ENCODE data around the gene VKORC1. TPM values are rescaled to one million over a fixed set of nuclear protein-coding genes. Genes with fewer than 3 reads are reported as not detected.

The VKORC1 gene
- total and polyA plus RNA-seq, 4 donors: 29.9 to 519 (median 263) TPM

- Histone ChIP-seq H3K4me1 (ENCODE audit: control insufficient read depth in 4 of 4, insufficient read depth in 4 of 4, low read length in 3 of 4) (peaks cover 0 to 18% (median 5%) of the 10 kb centered on the region in 4 donors), H3K9me3 (ENCODE audit: control insufficient read depth in 4 of 4, low read length in 3 of 4) (no peaks in the 10 kb centered on the region), H3K27me3 (ENCODE audit: control insufficient read depth in 4 of 4, insufficient read depth in 4 of 4, low read length in 3 of 4) (no peaks in the 10 kb centered on the region), H3K27ac (ENCODE audit: low read depth in 1 of 2, low read length in 2 of 2) (peak overlapping the region in 1 of 2 donors; percentile 74), H3K36me3 (ENCODE audit: control insufficient read depth in 4 of 4, insufficient read depth in 3 of 4, low read depth in 1 of 4, low read length in 3 of 4) (peaks cover 8 to 25% (median 11%) of the 10 kb centered on the region in 4 donors), H3K4me3 (ENCODE audit: low read depth in 1 of 3, low read length in 3 of 3) (no peak overlapping the region), H3K9ac (ENCODE audit: low read depth in 1 of 2, low read length in 2 of 2) (no peak overlapping the region)
- no peak for DNase-seq (ENCODE audit: low spot score)
- TF ChIP-seq, protein P1, sequence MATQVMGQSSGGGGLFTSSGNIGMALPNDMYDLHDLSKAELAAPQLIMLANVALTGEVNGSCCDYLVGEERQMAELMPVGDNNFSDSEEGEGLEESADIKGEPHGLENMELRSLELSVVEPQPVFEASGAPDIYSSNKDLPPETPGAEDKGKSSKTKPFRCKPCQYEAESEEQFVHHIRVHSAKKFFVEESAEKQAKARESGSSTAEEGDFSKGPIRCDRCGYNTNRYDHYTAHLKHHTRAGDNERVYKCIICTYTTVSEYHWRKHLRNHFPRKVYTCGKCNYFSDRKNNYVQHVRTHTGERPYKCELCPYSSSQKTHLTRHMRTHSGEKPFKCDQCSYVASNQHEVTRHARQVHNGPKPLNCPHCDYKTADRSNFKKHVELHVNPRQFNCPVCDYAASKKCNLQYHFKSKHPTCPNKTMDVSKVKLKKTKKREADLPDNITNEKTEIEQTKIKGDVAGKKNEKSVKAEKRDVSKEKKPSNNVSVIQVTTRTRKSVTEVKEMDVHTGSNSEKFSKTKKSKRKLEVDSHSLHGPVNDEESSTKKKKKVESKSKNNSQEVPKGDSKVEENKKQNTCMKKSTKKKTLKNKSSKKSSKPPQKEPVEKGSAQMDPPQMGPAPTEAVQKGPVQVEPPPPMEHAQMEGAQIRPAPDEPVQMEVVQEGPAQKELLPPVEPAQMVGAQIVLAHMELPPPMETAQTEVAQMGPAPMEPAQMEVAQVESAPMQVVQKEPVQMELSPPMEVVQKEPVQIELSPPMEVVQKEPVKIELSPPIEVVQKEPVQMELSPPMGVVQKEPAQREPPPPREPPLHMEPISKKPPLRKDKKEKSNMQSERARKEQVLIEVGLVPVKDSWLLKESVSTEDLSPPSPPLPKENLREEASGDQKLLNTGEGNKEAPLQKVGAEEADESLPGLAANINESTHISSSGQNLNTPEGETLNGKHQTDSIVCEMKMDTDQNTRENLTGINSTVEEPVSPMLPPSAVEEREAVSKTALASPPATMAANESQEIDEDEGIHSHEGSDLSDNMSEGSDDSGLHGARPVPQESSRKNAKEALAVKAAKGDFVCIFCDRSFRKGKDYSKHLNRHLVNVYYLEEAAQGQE (IDR thresholded peaks at IDR 0.05): no peak
- TF ChIP-seq ATF3 (IDR thresholded peaks at IDR 0.05) (no peak), TAF1 (conservative IDR thresholded peaks at IDR 0.05) (no peak), RAD21 (IDR thresholded peaks at IDR 0.05) (no peak), HNF4A (conservative IDR thresholded peaks at IDR 0.05) (no peak), NR2F2 (IDR thresholded peaks at IDR 0.05) (no peak), CTCF (IDR thresholded peaks at IDR 0.05; ENCODE audit: low read depth, low read length, missing input control) (no peak)
- 70% methylated on average over 5 of the region's 5 CpGs for WGBS
Measured at GRCh38 chr16:31134091-31134571, 39.5 kb upstream of the VKORC1 start.

- Histone ChIP-seq H3K9ac (ENCODE audit: low read depth in 1 of 2, low read length in 2 of 2) (no peak overlapping the region), H3K4me3 (ENCODE audit: low read depth in 1 of 3, low read length in 3 of 3) (no peak overlapping the region), H3K36me3 (ENCODE audit: control insufficient read depth in 4 of 4, insufficient read depth in 3 of 4, low read depth in 1 of 4, low read length in 3 of 4) (peaks cover 8 to 30% (median 11%) of the 10 kb centered on the region in 4 donors), H3K27me3 (ENCODE audit: control insufficient read depth in 4 of 4, insufficient read depth in 4 of 4, low read length in 3 of 4) (no peaks in the 10 kb centered on the region), H3K27ac (ENCODE audit: low read depth in 1 of 2, low read length in 2 of 2) (no peak overlapping the region), H3K9me3 (ENCODE audit: control insufficient read depth in 4 of 4, low read length in 3 of 4) (no peaks in the 10 kb centered on the region), H3K4me1 (ENCODE audit: control insufficient read depth in 4 of 4, insufficient read depth in 4 of 4, low read length in 3 of 4) (peaks cover 0 to 18% (median 5%) of the 10 kb centered on the region in 4 donors)
- WGBS: 91% methylated on average over 6 of the region's 6 CpGs
- DNase-seq (ENCODE audit: low spot score): no peak
- TF ChIP-seq YY1 (IDR thresholded peaks at IDR 0.05) (no peak), CTCF (IDR thresholded peaks at IDR 0.05; ENCODE audit: low read depth, low read length, missing input control) (no peak), GABPA (IDR thresholded peaks at IDR 0.05 in 1 of 2, conservative IDR thresholded peaks at IDR 0.05 in 1 of 2) (no peak), SP1 (IDR thresholded peaks at IDR 0.05) (no peak), JUND (IDR thresholded peaks at IDR 0.05) (no peak), HNF4G (IDR thresholded peaks at IDR 0.05) (no peak), ATF3 (IDR thresholded peaks at IDR 0.05) (no peak), RXRA (IDR thresholded peaks at IDR 0.05) (no peak), NR2F2 (IDR thresholded peaks at IDR 0.05) (no peak), MAX (IDR thresholded peaks at IDR 0.05) (no peak), FOXA1 (IDR thresholded peaks at IDR 0.05) (no peak), EGR1 (IDR thresholded peaks at IDR 0.05; ENCODE audit: low read depth in 2 of 2) (no peak), FOXA2 (IDR thresholded peaks at IDR 0.05) (no peak), TAF1 (conservative IDR thresholded peaks at IDR 0.05) (no peak), RAD21 (IDR thresholded peaks at IDR 0.05) (no peak), HNF4A (conservative IDR thresholded peaks at IDR 0.05) (no peak)
- TF ChIP-seq, protein P2, sequence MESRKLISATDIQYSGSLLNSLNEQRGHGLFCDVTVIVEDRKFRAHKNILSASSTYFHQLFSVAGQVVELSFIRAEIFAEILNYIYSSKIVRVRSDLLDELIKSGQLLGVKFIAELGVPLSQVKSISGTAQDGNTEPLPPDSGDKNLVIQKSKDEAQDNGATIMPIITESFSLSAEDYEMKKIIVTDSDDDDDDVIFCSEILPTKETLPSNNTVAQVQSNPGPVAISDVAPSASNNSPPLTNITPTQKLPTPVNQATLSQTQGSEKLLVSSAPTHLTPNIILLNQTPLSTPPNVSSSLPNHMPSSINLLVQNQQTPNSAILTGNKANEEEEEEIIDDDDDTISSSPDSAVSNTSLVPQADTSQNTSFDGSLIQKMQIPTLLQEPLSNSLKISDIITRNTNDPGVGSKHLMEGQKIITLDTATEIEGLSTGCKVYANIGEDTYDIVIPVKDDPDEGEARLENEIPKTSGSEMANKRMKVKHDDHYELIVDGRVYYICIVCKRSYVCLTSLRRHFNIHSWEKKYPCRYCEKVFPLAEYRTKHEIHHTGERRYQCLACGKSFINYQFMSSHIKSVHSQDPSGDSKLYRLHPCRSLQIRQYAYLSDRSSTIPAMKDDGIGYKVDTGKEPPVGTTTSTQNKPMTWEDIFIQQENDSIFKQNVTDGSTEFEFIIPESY (IDR thresholded peaks at IDR 0.05): no peak
Measured at GRCh38 chr16:31133046-31133501, 38.5 kb upstream of the VKORC1 start.

All from liver (tissue), 9 donors.